ENCODE results near the gene TRIM66.

DNA sequence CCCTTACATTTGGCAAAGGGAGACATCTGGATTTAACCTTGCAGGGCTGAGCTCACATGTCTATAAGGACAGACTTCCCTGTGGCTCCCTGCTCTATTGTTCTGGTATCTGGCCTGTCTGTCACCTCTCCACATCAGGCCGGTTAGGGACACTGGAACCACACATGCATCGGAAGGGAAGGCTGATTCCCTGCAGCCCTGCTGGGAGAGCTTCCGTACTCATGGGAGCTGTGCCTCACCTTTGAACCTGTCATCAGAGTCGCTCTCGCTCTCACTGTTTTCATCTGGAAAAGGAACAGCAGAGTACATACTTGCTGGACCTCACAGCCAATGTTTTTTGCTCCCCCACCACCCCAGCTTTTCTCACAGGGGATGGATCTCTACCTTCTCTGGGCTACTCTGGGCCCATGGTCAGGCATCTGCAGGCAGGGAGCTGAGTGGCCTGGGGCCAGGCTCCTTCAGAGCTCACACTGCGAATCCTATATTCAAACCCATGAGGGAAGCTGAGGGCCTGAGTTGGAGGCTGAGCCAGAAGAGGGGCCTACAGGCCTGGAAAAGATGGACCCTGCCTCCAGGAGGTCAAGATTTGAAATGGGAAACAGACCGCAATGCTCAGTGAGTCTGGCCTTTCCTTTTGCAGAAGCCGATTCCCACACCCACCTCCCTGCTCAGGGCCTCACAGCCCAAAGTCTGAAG lies 31.4 kb upstream of the TRIM66 start:
- no peak for TF ChIP-seq YY1 (IDR thresholded peaks at IDR 0.05; ENCODE audit: insufficient read depth, insufficient read length)
- TF ChIP-seq SUZ12 (IDR thresholded peaks at IDR 0.05; ENCODE audit: extremely low read depth, insufficient read depth, insufficient read length) = no peak
- no peak for TF ChIP-seq ZNF274 (IDR thresholded peaks at IDR 0.05; ENCODE audit: low read depth, low read length)
